NCI-H1694 treated with DMSO at 0.1 percent for 48 hours (cell line): Measurements from ENCODE around the gene LRFN5.
"Not testable (repeated sequence)": the region's sequence is repeated elsewhere in the genome, so short reads cannot be mapped to it uniquely, and the experiment has no call there.

Source experiments
- DNase-seq: peaks from one replicate; lab custom pipeline; 2025; lab: John Stamatoyannopoulos, UW

Gene LRFN5

DNA sequence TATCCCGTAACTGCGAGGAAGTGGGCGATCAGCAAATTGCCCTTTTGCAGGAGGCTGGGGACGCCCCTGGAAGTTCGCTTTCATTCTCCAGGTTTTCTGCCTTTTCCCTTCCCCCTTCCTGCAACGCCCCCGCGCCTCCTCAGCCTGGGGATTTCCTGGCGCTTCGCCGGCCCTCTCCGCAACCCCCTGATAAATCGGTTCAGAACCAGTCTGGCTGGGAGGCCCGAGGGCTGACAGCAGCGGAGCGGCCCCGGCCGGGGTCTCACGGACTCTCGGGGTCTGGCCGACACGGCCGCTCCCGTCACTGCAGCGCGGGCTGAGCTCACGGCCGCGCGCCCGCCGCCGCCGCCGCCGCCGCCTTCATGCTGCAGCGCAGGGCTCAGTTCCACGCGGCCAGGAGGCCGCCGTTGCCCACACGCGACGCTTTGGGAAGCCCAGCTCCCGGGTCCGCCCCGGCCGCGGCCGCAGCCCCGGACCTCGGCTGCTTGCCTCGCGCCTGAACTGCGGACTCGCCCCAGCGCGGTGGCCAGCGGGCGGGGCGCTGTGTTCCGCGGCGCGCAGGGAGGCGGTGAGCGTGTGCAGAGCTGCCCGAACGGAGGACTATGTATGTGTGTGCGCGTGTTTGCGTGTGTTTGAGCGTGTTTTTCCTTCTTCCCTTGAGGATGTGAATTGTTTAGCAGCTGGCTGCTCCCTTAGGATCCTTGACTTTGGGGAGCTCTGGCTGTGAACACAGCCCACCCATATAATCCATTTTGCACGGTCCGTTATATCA lies at the start of gene LRFN5:
LRFN5 (plus strand) TSS at position 345 of the 772 bp plus-strand sequence.
- DNase-seq, result peak; percentile 75

DNA sequence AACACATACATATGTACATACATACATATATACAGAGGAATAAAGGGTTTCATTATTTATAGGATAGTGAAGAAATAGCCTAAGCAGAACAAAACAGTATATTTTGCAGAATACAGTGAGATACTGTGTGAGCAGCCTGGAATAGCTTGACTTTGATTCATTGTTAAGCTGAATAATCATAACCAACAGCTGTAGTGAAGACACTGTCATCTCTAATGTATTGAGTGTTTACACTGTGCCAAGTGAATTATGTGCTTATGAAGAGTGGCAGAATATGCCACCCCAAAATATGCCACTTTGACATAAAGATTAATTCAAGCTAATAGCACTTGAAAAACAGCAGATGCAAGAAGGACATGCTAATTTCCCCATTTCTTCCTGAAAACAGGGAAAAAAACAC lies 48.2 kb upstream of the LRFN5 start:
- peak; percentile 11 for DNase-seq

DNA sequence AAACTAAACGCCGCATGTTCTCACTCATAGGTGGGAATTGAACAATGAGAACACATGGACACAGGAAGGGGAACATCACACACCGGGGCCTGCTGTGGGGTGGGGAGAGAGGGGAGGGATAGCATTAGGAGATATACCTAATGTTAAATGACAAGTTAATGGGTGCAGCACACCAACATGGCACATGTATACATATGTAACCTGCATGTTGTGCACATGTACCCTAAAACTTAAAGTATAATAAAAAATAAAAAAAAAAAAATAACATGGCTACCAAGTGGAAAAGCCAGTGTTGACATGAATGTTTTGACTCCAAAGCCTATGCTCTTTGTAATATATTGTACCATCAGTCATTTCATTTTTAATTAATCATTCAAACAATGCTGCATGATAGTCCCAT lies 39.8 kb upstream of the LRFN5 start:
- not testable (repeated sequence) for DNase-seq

DNA sequence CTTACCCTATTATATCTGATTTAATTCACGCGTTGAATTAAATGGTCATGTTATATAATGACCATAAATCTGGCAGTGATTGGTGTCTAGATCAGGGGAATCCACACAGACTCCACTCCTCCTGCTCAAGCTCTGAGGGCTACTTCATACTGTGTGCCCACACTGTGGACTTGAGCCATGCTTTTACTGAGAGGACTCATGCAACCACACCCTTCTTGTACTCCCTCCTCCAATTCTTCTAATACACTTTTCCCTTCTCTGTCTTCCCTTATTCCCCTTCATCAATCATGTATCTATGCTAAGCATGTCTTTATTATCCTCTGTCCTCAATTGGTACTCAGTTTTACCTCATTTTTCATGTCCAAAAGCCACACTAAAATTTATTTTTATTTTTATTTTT lies 37.7 kb upstream of the LRFN5 start:
- DNase-seq, result no peak

DNA sequence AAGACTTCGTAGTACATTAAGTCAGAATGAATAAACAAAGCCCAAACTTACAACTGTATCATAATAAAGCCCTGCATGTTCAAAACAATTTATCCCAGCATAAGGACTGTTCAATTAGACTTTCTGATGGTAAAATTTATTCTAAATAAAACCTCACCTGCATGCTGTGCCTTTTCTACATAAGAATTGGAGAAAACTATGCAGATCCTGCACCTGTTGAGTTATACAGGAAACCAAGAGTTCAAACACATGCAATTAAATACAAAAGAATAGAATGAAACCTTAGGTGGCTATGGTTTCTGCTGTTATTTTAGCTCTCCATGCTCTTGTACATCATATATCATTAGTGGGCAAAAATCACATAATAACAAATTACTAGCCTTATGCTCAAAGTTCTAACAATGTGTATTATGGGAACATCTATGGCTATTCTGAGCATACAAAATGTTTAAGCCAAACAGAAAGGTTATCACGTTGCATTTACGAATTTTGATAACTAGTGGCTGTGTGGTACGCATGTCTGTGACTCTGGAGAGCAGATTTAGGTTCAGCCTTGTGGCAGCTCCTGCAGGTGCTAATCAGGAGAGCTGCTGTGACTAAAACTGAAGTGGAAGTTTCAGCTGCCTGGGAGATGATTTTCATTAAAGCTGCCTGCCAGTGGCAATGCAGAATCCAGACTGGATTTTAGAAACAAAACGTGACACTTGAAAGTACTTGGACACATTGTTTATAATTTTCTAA lies 36.1 kb upstream of the LRFN5 start:
- no peak for DNase-seq

DNA sequence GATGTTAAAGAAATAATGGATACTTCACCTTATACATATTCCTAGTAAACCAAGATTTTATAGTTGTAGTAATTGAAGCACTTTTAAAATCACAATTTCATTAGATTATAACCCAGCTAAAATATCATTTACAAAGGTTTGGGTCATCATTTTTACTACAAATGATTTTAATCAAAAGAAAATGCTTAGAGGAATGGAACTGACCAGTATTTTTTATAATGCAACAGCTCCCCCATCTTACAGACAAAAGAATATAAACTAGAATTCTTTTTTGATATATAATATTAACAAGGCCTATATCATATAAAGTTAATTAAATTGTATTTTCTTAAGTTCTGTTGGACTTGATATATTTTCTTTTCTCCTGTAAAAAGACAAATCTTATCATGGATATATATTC lies 20.4 kb upstream of the LRFN5 start:
- no peak for DNase-seq

DNA sequence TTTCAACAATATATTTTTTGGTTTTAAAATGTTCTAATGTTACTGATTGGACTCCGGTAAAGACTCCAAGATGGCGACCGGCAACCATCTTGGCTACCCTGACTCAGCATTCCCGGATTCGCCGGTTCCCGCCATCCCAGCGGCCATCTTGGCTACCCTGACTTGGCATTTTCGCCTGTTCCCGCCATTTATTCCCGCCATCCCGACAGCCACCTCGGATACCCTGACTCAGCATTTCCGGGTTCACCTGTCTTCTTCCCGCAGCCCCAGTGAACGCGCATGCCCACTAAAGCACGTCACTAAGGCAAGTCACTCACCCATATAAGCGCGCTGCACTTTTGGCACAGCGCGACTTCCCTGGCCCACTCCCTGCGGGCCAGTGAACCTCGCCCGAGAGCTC lies 9.0 kb upstream of the LRFN5 start:
- no peak for DNase-seq

DNA sequence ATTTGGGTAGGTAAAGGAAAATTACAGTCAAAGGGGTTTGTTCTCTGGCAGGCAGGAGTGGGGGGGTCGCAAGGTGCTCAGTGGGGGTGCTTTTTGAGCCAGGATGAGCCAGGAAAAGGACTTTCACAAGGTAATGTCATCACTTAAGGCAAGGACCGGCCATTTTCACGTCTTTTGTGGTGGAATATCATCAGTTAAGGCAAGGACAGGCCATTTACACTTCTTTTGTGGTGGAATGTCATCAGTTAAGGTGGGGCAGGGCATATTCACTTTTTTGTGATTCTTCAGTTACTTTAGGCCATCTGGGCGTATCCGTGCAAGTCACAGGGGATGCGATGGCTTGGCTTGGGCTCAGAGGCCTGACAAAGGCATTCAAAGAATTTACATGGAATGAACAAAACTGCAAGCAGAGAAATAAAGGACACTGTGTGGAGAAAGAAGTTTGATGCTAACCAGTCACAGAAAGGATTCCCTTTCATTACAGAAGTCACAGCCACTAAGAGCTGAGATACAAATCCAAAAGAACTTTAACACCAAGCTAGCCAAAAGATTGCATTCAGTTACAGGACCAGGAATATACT lies 6.8 kb upstream of the LRFN5 start:
- not testable (repeated sequence) for DNase-seq

DNA sequence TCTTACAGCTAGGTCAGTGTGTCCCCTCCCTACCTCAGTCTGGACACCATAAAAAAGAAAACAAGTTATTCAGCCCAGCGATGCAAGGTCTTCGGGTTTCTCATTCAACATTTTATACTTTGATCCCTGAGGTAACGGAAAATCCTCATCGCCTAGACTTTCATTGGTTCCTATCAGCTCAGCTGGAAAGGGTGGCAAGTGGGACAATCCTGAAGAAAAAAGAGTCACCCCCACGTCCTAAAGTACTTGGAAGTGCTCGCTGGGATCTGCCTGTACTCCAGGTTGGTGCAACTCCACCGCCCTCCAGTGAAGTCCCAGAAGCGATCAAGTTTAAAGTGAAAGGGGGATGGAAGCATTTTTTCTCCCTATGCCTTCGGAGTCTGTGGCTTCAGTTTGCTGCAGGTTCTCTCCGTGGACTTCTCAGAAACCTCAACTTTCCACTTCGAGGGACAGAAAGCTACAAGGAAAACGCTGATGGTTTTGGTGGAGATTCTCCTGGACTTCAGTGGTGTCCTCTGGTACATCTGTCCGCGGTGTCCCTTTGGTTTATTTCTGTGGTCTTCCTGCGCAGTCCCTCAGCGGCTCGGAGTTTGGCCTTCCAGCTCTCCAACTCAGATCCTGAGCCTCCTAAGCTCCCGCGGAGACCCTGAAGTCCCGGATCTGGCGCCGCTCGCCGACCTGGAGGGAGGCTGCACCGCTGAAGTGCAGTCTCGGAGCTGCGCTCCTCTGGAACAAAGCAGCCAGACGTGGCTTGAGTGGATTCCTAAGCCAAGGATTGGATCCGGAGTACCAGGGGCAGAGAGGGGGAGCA lies 1.8 kb upstream of the LRFN5 start:
- peak; percentile 85 for DNase-seq

DNA sequence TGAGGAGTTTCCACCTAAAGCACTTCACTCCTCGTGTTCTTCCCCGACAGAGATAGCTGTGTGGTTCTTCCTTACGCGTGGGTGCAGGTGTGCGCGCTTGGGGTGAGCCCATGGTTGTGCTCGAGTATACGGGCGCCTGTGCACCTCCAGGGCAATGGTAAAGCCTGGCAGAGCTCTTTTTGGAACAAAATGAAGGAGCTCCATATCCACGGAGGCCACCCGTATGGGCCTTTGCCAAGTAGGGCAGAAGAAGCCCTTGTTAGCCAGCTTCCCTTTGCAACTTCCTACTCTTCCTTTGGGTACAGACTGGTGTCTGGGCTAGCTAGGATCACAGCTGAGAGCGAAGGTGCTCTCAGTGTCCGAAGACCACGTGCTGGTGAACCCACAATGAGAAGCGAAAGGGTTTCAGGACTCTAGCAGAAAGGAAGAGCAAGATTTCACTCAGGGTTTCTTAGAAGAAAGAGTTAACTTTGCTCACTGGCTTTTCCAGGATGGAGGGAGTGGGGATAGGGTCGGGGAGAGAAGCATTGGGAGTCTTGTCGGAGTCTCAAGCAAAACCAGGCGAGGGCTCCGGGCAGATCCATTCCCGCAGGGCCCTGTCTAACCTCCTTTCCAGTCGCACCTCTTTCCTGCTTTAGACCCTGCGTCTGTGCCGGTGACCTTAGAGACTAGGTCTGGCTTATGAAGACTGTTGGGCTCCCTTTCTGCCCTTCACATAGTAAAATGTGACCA lies 960 bp upstream of the LRFN5 start:
- peak; percentile 82 for DNase-seq

DNA sequence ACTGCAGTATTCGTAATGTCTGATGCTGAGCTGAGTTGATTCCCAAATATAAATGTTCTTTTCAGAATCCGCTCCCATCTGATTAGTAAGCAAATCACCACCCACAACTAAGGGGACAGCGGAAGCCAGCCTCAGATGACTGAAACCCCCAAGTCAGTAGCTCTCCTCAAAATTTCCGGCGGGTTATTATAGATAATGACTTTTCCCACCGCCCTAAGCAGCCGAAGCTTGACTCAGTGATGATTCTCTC lies 469 bp upstream of the LRFN5 start:
- DNase-seq, result peak; percentile 78

DNA sequence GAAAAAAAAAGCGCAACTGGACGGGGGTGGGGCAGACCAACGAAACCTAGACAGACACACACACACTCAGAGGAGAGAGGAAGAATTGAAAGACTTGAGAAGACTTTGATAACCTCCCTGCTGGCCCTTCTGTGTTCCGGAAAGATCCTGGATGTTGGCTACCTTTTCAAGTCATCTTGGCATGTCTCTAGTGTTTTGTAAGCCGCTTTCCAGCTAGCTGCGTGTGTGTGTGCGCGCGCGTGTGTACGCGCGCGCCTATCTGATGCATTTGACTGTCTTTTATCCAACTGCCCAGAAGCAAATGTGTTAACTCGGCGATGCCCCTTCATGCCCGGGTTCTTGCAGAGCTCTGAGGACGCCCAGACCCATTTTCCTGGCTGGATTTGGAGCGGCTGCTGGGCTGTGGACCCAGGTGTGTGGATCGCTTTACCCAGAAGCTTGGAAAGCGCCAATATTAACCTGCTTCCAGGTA lies 664 bp downstream of the LRFN5 start:
- peak; percentile 66 for DNase-seq

DNA sequence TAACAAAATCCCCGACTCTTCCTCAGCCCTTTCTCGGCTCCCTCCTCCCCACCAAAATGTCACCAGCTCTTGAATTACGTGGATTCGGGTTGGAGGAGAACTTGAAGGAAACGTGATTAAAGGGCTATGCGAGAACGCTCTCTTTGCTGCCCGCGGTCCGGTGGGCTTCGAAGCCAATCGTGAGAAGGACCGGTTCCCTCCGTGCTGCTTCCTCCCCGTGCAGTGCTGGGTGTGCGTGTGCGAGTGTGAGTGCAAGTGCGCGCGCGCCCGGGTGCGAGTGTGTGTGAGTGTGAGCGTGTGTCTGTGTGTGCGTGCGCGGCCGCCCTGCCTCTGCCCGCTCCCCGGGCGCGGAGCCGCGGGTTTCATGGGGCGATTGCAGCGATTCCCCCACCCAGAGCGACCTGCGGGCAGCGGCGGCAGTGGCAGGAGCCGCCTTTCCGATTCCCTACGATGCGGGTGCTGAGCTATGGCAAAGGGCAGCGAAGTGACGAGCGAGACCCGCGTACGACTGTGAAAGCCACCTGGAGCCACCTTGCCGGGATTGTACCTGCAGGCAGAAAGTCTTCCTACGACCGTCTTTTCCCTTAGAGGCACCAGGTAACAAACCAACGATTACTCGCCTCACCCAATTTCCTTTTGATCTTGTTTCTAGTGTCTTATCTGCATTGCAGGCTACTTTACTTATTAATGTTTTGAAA lies 1.4 kb downstream of the LRFN5 start:
- DNase-seq, result peak; percentile 33

DNA sequence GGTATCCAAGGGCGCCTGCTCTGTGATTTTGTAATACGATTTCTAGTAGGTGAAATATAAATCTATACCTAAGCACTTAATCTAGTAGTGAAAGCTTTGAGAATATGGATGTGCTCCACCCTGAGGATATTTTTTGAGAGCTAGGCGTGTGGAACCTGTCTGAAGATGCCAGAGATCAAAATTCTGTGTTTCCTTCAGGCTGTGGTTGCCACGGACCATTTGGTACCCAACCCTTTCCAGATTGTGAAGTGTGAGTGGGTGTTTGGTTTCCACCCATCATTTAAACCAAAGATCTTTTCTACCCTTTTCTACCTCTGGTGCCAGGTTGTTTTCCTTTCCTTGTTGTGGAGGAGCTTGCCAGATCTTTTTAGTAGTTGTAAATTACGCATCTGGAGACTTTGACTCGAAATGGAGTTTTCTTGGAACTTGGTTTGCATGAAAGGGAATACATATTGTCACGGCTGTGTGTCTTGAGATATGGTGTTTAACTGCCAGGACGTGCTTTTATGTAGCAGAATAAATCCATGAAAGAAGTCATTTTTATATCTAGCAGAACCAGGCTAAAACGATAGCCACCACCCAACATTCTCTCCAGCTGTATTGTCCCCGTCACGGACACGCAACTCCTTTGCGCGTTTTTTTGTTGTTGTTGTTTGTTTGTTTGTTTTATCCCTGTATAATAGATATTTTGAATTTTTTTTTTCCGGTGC lies 2.2 kb downstream of the LRFN5 start:
- DNase-seq, result peak; percentile 50

DNA sequence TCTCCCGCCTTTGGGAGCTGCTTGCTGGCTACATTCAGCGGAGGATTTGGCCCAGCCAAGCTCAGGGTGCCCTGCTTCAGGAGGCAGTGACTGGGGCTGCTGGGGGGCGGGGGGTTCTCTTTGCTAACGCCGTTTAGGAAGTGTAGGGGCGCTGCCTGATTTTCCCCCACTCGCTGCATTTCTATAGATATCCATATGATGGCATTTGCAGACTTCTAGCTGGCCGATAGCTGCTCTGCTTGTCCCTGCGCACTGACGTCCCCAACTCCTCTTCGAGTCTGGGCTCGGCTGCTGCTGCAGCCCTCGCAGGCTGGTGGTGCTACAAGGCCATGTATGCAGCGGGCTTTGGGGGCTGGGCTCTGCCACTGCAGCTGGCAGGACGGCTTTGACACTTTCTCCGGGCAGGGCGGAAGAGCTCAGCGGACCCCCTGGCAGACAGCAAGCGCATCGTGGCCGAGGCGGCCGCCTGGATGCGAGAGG lies 3.1 kb downstream of the LRFN5 start:
- peak; percentile 95 for DNase-seq

DNA sequence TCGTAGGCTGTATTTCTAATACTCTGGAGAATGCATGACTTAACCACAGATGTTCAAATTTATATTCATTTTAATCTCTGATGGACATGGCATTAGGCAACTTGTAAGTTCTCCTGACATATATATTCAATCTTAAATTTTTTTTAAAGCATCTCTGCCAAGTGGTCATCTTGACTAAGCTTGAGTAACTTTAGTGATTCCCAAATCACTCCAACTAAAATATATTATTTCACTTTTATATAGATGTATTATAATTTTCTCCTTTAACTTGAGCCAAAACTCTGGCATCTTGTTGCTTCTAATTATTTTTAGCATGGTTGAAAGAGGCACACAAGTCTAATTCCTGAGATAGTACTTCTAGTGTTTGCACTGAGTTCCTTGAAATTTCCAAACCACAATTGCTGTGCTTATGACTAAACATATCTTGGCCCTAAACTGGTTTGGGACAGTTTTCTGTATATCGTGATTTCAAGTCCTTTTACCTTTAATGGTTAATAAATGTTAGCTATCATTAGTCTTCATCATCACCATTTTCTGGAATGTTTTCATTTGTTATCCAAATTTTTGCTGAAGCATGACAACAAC lies 8.4 kb downstream of the LRFN5 start:
- DNase-seq, result no peak

DNA sequence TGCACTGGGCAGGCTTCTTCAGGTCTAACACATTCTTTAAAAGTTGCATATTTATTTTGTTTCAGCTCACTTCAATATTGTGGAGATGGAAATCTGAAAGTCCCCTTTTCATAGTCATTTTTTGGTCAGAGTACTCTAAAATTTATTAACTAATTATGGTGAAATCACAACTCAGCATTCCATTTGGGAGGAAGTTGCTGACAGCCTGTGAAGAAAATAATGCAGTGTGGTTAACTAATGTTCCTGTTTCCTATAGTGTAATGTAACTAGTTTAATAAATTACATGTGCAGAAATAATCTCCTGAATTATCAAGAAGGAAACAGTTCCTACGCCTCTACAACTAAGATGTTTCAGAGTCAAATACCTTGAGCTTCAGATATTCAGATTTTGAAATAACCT lies 17.1 kb downstream of the LRFN5 start:
- DNase-seq, result no peak

DNA sequence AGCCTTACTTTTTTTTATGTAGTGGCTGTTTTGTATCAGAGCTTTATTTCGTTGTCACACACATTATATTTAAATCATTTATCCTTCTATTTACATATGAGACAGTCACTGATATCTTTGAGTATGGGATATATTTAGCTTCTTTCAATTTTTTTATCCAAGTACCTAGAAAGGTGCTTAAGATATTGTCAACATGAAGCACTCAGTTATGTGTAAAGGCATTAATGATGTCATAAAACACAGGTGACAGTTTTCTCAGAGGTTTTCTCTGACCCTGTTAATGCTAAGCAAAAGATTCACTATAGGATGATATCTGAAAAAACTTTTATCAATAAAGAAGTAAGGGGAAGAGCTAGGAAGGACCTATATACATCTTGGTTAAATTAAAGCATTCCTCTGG lies 23.2 kb downstream of the LRFN5 start:
- no peak for DNase-seq

DNA sequence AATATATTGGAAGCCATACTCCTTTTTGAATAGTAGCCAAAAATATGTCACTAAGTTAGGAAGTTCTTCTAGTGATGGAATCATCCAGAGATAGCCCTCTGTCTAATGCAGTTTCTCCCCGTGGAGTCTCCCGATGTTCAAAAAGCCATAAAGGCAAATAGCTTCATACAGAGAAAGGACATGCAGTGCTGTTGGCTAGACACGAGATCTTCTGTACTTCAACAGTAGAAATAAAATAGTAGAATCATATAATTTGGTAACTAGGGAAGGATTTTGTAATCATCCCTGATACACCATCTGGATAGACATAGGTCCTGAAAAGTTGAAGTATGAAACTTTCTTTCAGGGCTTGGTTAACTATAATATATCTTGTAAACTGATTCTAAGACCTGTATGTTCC lies 27.6 kb downstream of the LRFN5 start:
- no peak for DNase-seq
